Peyer's patch (tissue), 4 donors: ENCODE data around the gene PELI2. TPM values are rescaled to one million over a fixed set of nuclear protein-coding genes. Genes with fewer than 3 reads are reported as not detected.

Experiments
- DNase-seq, 3 donors: peaks; one replicate each; pipeline ENCODE4 v3.0.0-alpha.2; 2017 to 2019
- H3K27ac ChIP-seq, 4 donors: fragments of 200-600 bp; sonication (generic); one replicate each; pipeline ENCODE4 v1.5.1; 2016 to 2019
- H3K27me3 ChIP-seq, 2 donors: fragments of 200-600 bp; sonication (generic); one replicate each; pipeline ENCODE4 v1.5.1; 2019
- H3K36me3 ChIP-seq, 3 donors: fragments of 200-600 bp; sonication (generic); one replicate each; pipeline ENCODE4 v1.5.1; 2016 to 2019
- H3K4me1 ChIP-seq, 4 donors: fragments of 200-600 bp; sonication (generic); one replicate each; pipeline ENCODE4 v1.5.1; 2016 to 2019
- H3K4me3 ChIP-seq, 4 donors: fragments of 200-600 bp; sonication (generic); 1 replicate in 3 of 4; 2 replicates in 1 of 4; pipeline ENCODE4 v1.5.1; 2016 to 2019; ENCODE audit warnings: mild to moderate bottlenecking in 1 of 4
- H3K9me3 ChIP-seq, 4 donors: fragments of 200-600 bp; sonication (generic); one replicate each; pipeline ENCODE4 v1.5.1; 2016 to 2019; ENCODE audit warnings: mild to moderate bottlenecking in 1 of 4
- POLR2A ChIP-seq, 2 donors: fragments of 450-650 bp; IDR thresholded peaks; one replicate each; pipeline ENCODE4 v1.5.1; 2017; ENCODE audit warnings: antibody characterized with exemption in 2 of 2, mild to moderate bottlenecking in 2 of 2, moderate library complexity in 2 of 2
- total RNA-seq, 4 donors: library from RNA; depleted of rRNA; stranded (reverse); fragments of >200 nt; gene quantifications; one replicate each; pipeline ENCODE4 v1.1.0, GENCODE V29; 2016
- TF ChIP-seq, protein P1 (sequence below), 6 experiments: fragments of 450-650 bp in 4 of 6; fragments of 200-600 bp in 2 of 6; sonication (generic) in 1 of 6; IDR thresholded peaks; one replicate each; pipeline ENCODE4 v1.5.1; 2017 to 2019; ENCODE audit warnings: antibody characterized with exemption in 6 of 6, mild to moderate bottlenecking in 3 of 6, moderate library complexity in 1 of 6

Gene PELI2
- total RNA-seq, 4 donors from 2014 or later: 15.2 to 28.9 (median 18.6) TPM

DNA sequence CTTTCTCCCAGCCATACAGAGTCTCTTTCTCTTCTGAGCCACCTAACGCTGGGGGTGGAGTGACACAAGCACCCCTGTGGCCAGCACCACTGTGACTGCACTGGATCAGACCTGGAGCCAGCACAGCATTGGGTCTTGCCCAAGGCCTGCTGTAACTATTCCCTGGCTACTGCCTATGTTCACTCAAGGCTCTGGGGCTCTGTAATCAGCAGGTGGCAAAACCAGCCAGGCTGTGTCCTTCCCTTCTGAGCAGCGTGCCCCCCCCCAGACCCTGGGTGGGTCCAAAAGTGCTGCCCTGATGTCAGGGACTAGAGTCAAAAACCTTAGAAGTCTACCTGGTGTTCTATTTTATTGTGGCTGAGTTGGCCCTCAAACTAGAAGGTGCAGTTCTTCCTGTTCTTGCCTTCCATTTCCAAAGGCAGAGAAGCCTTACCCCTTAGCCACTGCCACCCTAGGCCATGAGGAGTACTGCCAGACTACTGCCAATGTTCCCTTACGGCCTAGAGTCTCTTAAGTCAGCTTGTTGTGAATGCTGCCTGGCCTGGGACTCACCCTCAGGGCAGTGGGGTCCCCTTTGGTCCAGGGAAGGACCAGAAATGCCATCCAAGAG, 49.9 kb downstream of the PELI2 start:
- TF ChIP-seq, protein P1, sequence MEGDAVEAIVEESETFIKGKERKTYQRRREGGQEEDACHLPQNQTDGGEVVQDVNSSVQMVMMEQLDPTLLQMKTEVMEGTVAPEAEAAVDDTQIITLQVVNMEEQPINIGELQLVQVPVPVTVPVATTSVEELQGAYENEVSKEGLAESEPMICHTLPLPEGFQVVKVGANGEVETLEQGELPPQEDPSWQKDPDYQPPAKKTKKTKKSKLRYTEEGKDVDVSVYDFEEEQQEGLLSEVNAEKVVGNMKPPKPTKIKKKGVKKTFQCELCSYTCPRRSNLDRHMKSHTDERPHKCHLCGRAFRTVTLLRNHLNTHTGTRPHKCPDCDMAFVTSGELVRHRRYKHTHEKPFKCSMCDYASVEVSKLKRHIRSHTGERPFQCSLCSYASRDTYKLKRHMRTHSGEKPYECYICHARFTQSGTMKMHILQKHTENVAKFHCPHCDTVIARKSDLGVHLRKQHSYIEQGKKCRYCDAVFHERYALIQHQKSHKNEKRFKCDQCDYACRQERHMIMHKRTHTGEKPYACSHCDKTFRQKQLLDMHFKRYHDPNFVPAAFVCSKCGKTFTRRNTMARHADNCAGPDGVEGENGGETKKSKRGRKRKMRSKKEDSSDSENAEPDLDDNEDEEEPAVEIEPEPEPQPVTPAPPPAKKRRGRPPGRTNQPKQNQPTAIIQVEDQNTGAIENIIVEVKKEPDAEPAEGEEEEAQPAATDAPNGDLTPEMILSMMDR (IDR thresholded peaks at IDR 0.05): no peak
- H3K36me3 ChIP-seq: no peaks in the 10 kb centered on the region
- H3K9me3 ChIP-seq: peaks cover 0 to 1% (median 0%) of the 10 kb centered on the region in 4 donors
- H3K27me3 ChIP-seq: no peaks in the 10 kb centered on the region
- H3K4me1 ChIP-seq: peaks cover 0 to 13% (median 4%) of the 10 kb centered on the region in 4 donors
- H3K27ac ChIP-seq: no peak overlapping the region
- no peak overlapping the region for H3K4me3 ChIP-seq
- no peak for DNase-seq

DNA sequence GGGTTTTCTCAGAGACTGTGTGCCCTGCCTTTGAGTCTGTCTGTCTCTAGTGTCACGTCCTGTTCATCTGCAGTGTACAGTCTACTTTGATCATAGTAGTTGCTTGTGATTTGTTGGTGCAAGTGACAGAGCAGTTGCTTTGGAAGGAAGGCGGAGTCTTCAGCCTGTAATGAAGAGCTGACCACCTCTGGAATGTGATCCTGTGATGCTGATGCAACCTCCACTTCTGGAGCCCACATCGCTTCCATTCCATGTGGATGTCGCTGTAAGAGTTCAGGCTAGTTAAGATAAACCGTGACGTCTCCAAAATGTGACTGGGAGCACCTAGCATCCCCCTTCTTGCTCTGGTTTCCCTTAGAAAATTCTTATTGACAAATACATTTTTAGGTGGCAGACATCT, 51.8 kb downstream of the PELI2 start:
- no peak for DNase-seq
- TF ChIP-seq, protein P1 (IDR thresholded peaks at IDR 0.05): no peak
- TF ChIP-seq POLR2A (IDR thresholded peaks at IDR 0.05): no peak
- no peaks in the 10 kb centered on the region for H3K27me3 ChIP-seq
- no peak overlapping the region for H3K27ac ChIP-seq
- H3K36me3 ChIP-seq: no peaks in the 10 kb centered on the region
- peaks cover 0 to 13% (median 4%) of the 10 kb centered on the region in 4 donors for H3K4me1 ChIP-seq
- no peaks in the 10 kb centered on the region for H3K9me3 ChIP-seq
- no peak overlapping the region for H3K4me3 ChIP-seq

DNA sequence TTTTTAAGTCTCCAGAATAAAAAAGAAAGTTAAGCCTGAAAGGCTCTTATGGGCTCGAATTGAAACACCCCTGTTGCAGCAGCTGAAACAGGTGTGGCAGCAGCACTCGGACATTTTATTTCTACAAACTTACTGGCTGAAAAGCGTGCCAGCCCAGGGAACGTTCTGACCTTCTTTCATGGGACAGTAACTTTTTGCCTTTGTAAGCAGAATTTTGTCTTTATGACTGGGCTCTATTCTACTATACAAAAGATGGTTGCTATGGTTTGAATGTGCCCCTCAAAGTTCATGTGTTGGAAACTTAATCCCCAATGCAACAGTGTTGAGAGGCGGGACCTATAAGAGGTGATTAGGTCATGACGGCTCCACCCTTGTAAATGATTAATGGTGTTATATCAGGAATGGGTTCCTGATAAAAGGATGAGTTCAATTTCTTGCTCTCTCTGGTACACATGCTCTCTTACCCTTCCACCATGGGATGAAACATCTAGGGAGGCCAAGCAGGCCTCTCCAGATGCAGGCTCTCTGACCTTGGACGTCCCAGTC, 52.7 kb downstream of the PELI2 start:
- no peaks in the 10 kb centered on the region for H3K9me3 ChIP-seq
- no peak overlapping the region for H3K4me3 ChIP-seq
- DNase-seq: no peak
- peaks cover 0 to 13% (median 4%) of the 10 kb centered on the region in 4 donors for H3K4me1 ChIP-seq
- TF ChIP-seq, protein P1 (IDR thresholded peaks at IDR 0.05): no peak
- TF ChIP-seq POLR2A (IDR thresholded peaks at IDR 0.05): no peak
- no peaks in the 10 kb centered on the region for H3K36me3 ChIP-seq
- H3K27me3 ChIP-seq: no peaks in the 10 kb centered on the region
- H3K27ac ChIP-seq: no peak overlapping the region

DNA sequence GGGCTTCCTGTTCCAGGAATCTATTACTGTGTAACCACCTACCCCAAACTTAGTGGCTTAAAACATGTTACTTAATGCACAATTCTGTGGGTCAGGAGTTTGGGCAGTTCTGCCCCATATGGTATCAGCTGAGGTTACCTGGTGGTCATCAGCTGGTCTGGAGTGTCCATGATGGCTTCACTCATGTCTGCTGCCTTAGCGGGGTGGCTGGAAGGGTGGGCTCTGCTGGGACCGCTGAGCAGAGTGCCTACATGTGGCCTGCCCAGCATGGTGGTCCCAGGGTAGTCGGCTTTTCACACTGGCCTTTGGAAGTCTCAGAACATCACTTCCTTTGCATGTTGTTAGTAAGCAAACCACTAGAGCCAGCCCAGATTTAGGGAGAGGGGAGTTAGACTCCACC, 53.9 kb downstream of the PELI2 start:
- Histone ChIP-seq H3K4me1 (peaks cover 0 to 13% (median 4%) of the 10 kb centered on the region in 4 donors), H3K36me3 (no peaks in the 10 kb centered on the region), H3K27ac (no peak overlapping the region), H3K9me3 (no peaks in the 10 kb centered on the region), H3K27me3 (no peaks in the 10 kb centered on the region), H3K4me3 (no peak overlapping the region)
- no peak for DNase-seq
- TF ChIP-seq POLR2A (IDR thresholded peaks at IDR 0.05): no peak
- TF ChIP-seq, protein P1 (IDR thresholded peaks at IDR 0.05): no peak

DNA sequence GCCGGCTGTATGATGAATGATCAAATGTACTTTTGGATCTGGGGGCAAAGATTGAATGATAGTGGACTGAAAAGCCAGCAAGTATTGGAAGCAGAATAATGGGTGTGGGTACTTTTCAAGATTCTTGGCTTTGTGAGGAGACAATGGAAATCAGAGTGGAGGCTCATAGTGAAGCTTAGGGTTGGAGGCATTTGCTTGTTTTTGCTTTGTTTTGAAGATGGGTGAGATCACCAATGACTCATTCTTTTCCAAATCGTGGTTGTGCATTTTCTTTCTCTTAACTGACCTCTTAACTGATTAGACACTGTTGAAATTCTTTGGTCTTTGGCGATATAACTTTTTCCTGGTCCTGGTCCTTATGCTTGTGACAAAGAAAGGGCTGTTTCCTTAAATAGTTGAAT, 54.4 kb downstream of the PELI2 start:
- TF ChIP-seq, protein P1 (IDR thresholded peaks at IDR 0.05): no peak
- TF ChIP-seq POLR2A (IDR thresholded peaks at IDR 0.05): no peak
- Histone ChIP-seq H3K4me3 (no peak overlapping the region), H3K27ac (no peak overlapping the region), H3K36me3 (no peaks in the 10 kb centered on the region), H3K9me3 (no peaks in the 10 kb centered on the region), H3K4me1 (peaks cover 0 to 13% (median 4%) of the 10 kb centered on the region in 4 donors), H3K27me3 (no peaks in the 10 kb centered on the region)
- no peak for DNase-seq
